CD4-positive, alpha-beta T cell treated with Interferon gamma for 1 hour (primary cell): ENCODE data around the gene RPL39L.

Experiments
- DNase-seq: peaks from one replicate; pipeline ENCODE4 v3.0.0-alpha.2; 2020

RPL39L gene

GRCh38 chr3:187088701-187089100 is 50.6 kb downstream of the RPL39L start:
- DNase-seq = no peak

GRCh38 chr3:187086831-187087230 is 52.5 kb downstream of the RPL39L start:
- no peak for DNase-seq

GRCh38 chr3:187085933-187086332 is 53.4 kb downstream of the RPL39L start:
- no peak for DNase-seq

- no peak for DNase-seq
These were observed 54.2 kb downstream of the RPL39L start for GRCh38 chr3:187085021-187085666.

GRCh38 chr3:187084580-187084979 is 54.7 kb downstream of the RPL39L start:
- no peak for DNase-seq

GRCh38 chr3:187084126-187084525 is 55.2 kb downstream of the RPL39L start:
- DNase-seq = no peak

- no peak for DNase-seq
These were observed 56.4 kb downstream of the RPL39L start for GRCh38 chr3:187082758-187083375.

- DNase-seq = no peak
These were observed 58.4 kb downstream of the RPL39L start for GRCh38 chr3:187080799-187081450.

- no peak for DNase-seq
These were observed 59.9 kb downstream of the RPL39L start for GRCh38 chr3:187079090-187080022.

- DNase-seq = no peak
These were observed 61.8 kb downstream of the RPL39L start for GRCh38 chr3:187077537-187077936.

- DNase-seq = no peak
These were observed 62.2 kb downstream of the RPL39L start for GRCh38 chr3:187077085-187077484.

- DNase-seq = no peak
These were observed 63.0 kb downstream of the RPL39L start for GRCh38 chr3:187076297-187076696.

- DNase-seq = no peak
These were observed 64.5 kb downstream of the RPL39L start for GRCh38 chr3:187074846-187075245.

- DNase-seq = no peak
These were observed 65.7 kb downstream of the RPL39L start for GRCh38 chr3:187073581-187074098.

- no peak for DNase-seq
These were observed 66.8 kb downstream of the RPL39L start for GRCh38 chr3:187072511-187072910.

GRCh38 chr3:187072102-187072501 is 67.2 kb downstream of the RPL39L start:
- DNase-seq = no peak
